OCI-M2 (cell line): Measurements from ENCODE around the gene IFNE.
"Not testable (repeated sequence)": the region's sequence is repeated elsewhere in the genome, so short reads cannot be mapped to it uniquely, and the experiment has no call there.

Experiments
- DNase-seq: peaks from one replicate; lab custom pipeline; 2025; ENCODE audit not compliant: unreplicated experiment; lab: John Stamatoyannopoulos, UW

The IFNE gene

GRCh38 chr9:21499912-21500311, 17.8 kb upstream of the IFNE start:
- no peak for DNase-seq

- DNase-seq = no peak
Measured at GRCh38 chr9:21491756-21492155, 9.6 kb upstream of the IFNE start.

GRCh38 chr9:21481470-21482056, 550 bp downstream of the IFNE start:
- no peak for DNase-seq

GRCh38 chr9:21479152-21479702, 2.9 kb downstream of the IFNE start:
- DNase-seq = no peak

- no peak for DNase-seq
Measured at GRCh38 chr9:21477466-21477865, 4.6 kb downstream of the IFNE start.

GRCh38 chr9:21473236-21473635, 8.9 kb downstream of the IFNE start:
- no peak for DNase-seq

- DNase-seq = no peak
Measured at GRCh38 chr9:21470126-21470525, 12.0 kb downstream of the IFNE start.

- peak; percentile 26 for DNase-seq
Measured at GRCh38 chr9:21465859-21466518, 16.1 kb downstream of the IFNE start.

GRCh38 chr9:21465138-21465537, 17.0 kb downstream of the IFNE start:
- no peak for DNase-seq

- no peak for DNase-seq
Measured at GRCh38 chr9:21461377-21461776, 20.7 kb downstream of the IFNE start.

- no peak for DNase-seq
Measured at GRCh38 chr9:21455320-21455719, 26.8 kb downstream of the IFNE start.

- no peak for DNase-seq
Measured at GRCh38 chr9:21454149-21454548, 28.0 kb downstream of the IFNE start.

GRCh38 chr9:21452681-21453080, 29.4 kb downstream of the IFNE start:
- no peak for DNase-seq

- DNase-seq = no peak
Measured at GRCh38 chr9:21450733-21451394, 31.2 kb downstream of the IFNE start.

GRCh38 chr9:21449312-21449711, 32.8 kb downstream of the IFNE start:
- not testable (repeated sequence) for DNase-seq

- DNase-seq = no peak
Measured at GRCh38 chr9:21443849-21444625, 38.1 kb downstream of the IFNE start.

GRCh38 chr9:21440139-21440538, 42.0 kb downstream of the IFNE start, which contains the start of gene IFNA1:
TSS of gene IFNA1 (plus strand) at chr9:21440439. CDS start at chr9:21440508, 69 bp downstream.
- no peak for DNase-seq

- DNase-seq = not testable (repeated sequence)
Measured at GRCh38 chr9:21435015-21435383, 47.1 kb downstream of the IFNE start.

GRCh38 chr9:21434202-21435014, 47.7 kb downstream of the IFNE start:
- DNase-seq = no peak

GRCh38 chr9:21432672-21433425, 49.3 kb downstream of the IFNE start:
- no peak for DNase-seq
